DOHH2 (cell line): Measurements from ENCODE around the gene FAM107A.

ENCODE experiments used
- H3F3A ChIP-seq: fragments of 200-600 bp; sonication (generic), shearing (Covaris generic); 2 replicates; pipeline ENCODE4 v1.6.0; 2016; ENCODE audit warnings: antibody characterized with exemption, mild to moderate bottlenecking; ENCODE audit not compliant: control insufficient read depth, insufficient read depth
- H3K27ac ChIP-seq: fragments of 200-600 bp; sonication (generic); 2 replicates; pipeline ENCODE4 v1.5.1; 2014; ENCODE audit warnings: low read depth, mild to moderate bottlenecking, low read length, moderate library complexity
- H3K27me3 ChIP-seq: fragments of 200-600 bp; sonication (generic); 2 replicates; pipeline ENCODE4 v1.6.1; 2014; ENCODE audit warnings: mild to moderate bottlenecking, low read length, mixed read lengths; ENCODE audit not compliant: control insufficient read depth
- H3K36me3 ChIP-seq: fragments of 200-600 bp; sonication (generic); 2 replicates; pipeline ENCODE4 v1.6.1; 2014; ENCODE audit warnings: mild to moderate bottlenecking, low read length, moderate library complexity, mixed read lengths; ENCODE audit not compliant: control insufficient read depth
- H3K4me1 ChIP-seq: fragments of 200-600 bp; sonication (generic); 2 replicates; pipeline ENCODE4 v1.6.1; 2014; ENCODE audit warnings: mild to moderate bottlenecking, low read length, mixed read lengths; ENCODE audit not compliant: control insufficient read depth
- H3K4me2 ChIP-seq: fragments of 200-600 bp; sonication (generic); 2 replicates; pipeline ENCODE4 v1.6.0; 2014; ENCODE audit warnings: mild to moderate bottlenecking, low read length, moderate library complexity
- H3K4me3 ChIP-seq: fragments of 200-600 bp; sonication (generic); 2 replicates; pipeline ENCODE4 v1.5.1; 2014; ENCODE audit warnings: mild to moderate bottlenecking, low read length, mixed read lengths
- H3K79me2 ChIP-seq: fragments of 200-600 bp; sonication (generic); 2 replicates; pipeline ENCODE4 v1.6.1; 2014; ENCODE audit warnings: mild to moderate bottlenecking, low read length, mixed read lengths; ENCODE audit not compliant: control insufficient read depth
- H3K9me2 ChIP-seq: fragments of 200-600 bp; sonication (generic); replicated peaks from 2 replicates; pipeline ENCODE4 v1.6.1; 2014; ENCODE audit warnings: mild to moderate bottlenecking, low read length, mixed read lengths; ENCODE audit not compliant: control insufficient read depth
- H3K9me3 ChIP-seq: fragments of 200-600 bp; sonication (generic); 2 replicates; pipeline ENCODE4 v1.6.1; 2014; ENCODE audit warnings: antibody characterized with exemption, low read length, mixed read lengths; ENCODE audit not compliant: control insufficient read depth, insufficient read depth
- H4K20me1 ChIP-seq: fragments of 200-600 bp; sonication (generic); 2 replicates; pipeline ENCODE4 v1.6.0; 2014; ENCODE audit warnings: low read depth, mild to moderate bottlenecking, antibody characterized with exemption, low read length, moderate library complexity; ENCODE audit not compliant: control insufficient read depth, insufficient read depth
- CTCF ChIP-seq: fragments of 200-600 bp; sonication (generic); IDR thresholded peaks from one replicate; pipeline ENCODE4 v1.5.1; 2014; ENCODE audit warnings: antibody characterized with exemption, mild to moderate bottlenecking, low read depth, low read length; ENCODE audit not compliant: poor library complexity, severe bottlenecking
- EZH2phosphoT487 ChIP-seq: fragments of 200-600 bp; sonication (generic); IDR thresholded peaks from 2 replicates; pipeline ENCODE4 v1.6.1; 2017; ENCODE audit warnings: borderline replicate concordance, mild to moderate bottlenecking, antibody characterized with exemption, low read length, moderate library complexity, mixed read lengths

FAM107A gene

GRCh38 chr3:58567251-58567515 lies 10.0 kb downstream of the FAM107A start:
- H3K79me2 ChIP-seq, result no peaks in the 10 kb centered on the region
- no peak for TF ChIP-seq CTCF
- TF ChIP-seq EZH2phosphoT487, result no peak
- peaks cover 6% of the 10 kb centered on the region for H3K4me1 ChIP-seq
- no peaks in the 10 kb centered on the region for H3K9me2 ChIP-seq
- H3K27ac ChIP-seq, result no peak overlapping the region
- no peaks in the 10 kb centered on the region for H3F3A ChIP-seq
- H3K9me3 ChIP-seq, result no peaks in the 10 kb centered on the region
- no peak overlapping the region for H3K4me3 ChIP-seq
- H3K4me2 ChIP-seq, result no peak overlapping the region
- no peaks in the 10 kb centered on the region for H4K20me1 ChIP-seq
- no peaks in the 10 kb centered on the region for H3K27me3 ChIP-seq
- H3K36me3 ChIP-seq, result no peaks in the 10 kb centered on the region

- no peaks in the 10 kb centered on the region for H3K9me3 ChIP-seq
- H3K9me2 ChIP-seq, result no peaks in the 10 kb centered on the region
- H3K4me1 ChIP-seq, result peaks cover 6% of the 10 kb centered on the region
- H4K20me1 ChIP-seq, result no peaks in the 10 kb centered on the region
- no peaks in the 10 kb centered on the region for H3K79me2 ChIP-seq
- H3K4me2 ChIP-seq, result no peak overlapping the region
- no peak overlapping the region for H3K4me3 ChIP-seq
- no peaks in the 10 kb centered on the region for H3F3A ChIP-seq
- no peak overlapping the region for H3K27ac ChIP-seq
- H3K36me3 ChIP-seq, result no peaks in the 10 kb centered on the region
- no peaks in the 10 kb centered on the region for H3K27me3 ChIP-seq
- TF ChIP-seq EZH2phosphoT487 (no peak), CTCF (no peak)
Measured at GRCh38 chr3:58566398-58567250, 10.6 kb downstream of the FAM107A start.

- no peaks in the 10 kb centered on the region for H3K9me3 ChIP-seq
- H3K4me2 ChIP-seq, result no peak overlapping the region
- no peaks in the 10 kb centered on the region for H3K79me2 ChIP-seq
- no peaks in the 10 kb centered on the region for H4K20me1 ChIP-seq
- no peaks in the 10 kb centered on the region for H3F3A ChIP-seq
- no peak overlapping the region for H3K4me3 ChIP-seq
- H3K4me1 ChIP-seq, result peaks cover 6% of the 10 kb centered on the region
- TF ChIP-seq EZH2phosphoT487 (no peak), CTCF (no peak)
- no peak overlapping the region for H3K27ac ChIP-seq
- H3K27me3 ChIP-seq, result no peaks in the 10 kb centered on the region
- no peaks in the 10 kb centered on the region for H3K9me2 ChIP-seq
- H3K36me3 ChIP-seq, result no peaks in the 10 kb centered on the region
Measured at GRCh38 chr3:58565621-58566397, 11.4 kb downstream of the FAM107A start.
